HG02642 (cell line): ENCODE results near the gene MRPL58.
"Not testable (repeated sequence)": the region's sequence is repeated elsewhere in the genome, so short reads cannot be mapped to it uniquely, and the experiment has no call there.

Experiments used
- ATAC-seq: cut with Tn5 transposase; IDR thresholded peaks from one replicate; pipeline ENCODE4 v1.9.1; 2021; ENCODE audit warnings: mild to moderate bottlenecking; ENCODE audit not compliant: unreplicated experiment, poor library complexity

MRPL58 gene

GRCh38 chr17:75044716-75045115 lies 32.2 kb downstream of the MRPL58 start:
- ATAC-seq, result no peak

- ATAC-seq, result not testable (repeated sequence)
These were observed 33.5 kb downstream of the MRPL58 start for GRCh38 chr17:75045946-75046406.

- peak; percentile 95 for ATAC-seq
These were observed 34.2 kb downstream of the MRPL58 start, which contains the start of the genes ATP5PD and KCTD2 for GRCh38 chr17:75046407-75047289. Gene ATP5PD (minus strand): TSS chr17:75046969. CDS start chr17:75042650, 4,319 bp downstream. Gene KCTD2 (plus strand): TSS chr17:75047225. CDS start chr17:75047251, 26 bp downstream.

- ATAC-seq, result peak; percentile 14
These were observed 35.1 kb downstream of the MRPL58 start for GRCh38 chr17:75047398-75048098.

- ATAC-seq, result no peak
These were observed 35.9 kb downstream of the MRPL58 start for GRCh38 chr17:75048249-75048878.

GRCh38 chr17:75049057-75049456 lies 36.6 kb downstream of the MRPL58 start:
- ATAC-seq, result no peak

- no peak for ATAC-seq
These were observed 37.2 kb downstream of the MRPL58 start for GRCh38 chr17:75049706-75050105.

- ATAC-seq, result no peak
These were observed 39.5 kb downstream of the MRPL58 start for GRCh38 chr17:75051941-75052340.

- ATAC-seq, result no peak
These were observed 47.2 kb downstream of the MRPL58 start for GRCh38 chr17:75059369-75060345.

GRCh38 chr17:75060434-75061054 lies 48.1 kb downstream of the MRPL58 start:
- no peak for ATAC-seq

GRCh38 chr17:75061055-75061438 lies 48.6 kb downstream of the MRPL58 start:
- no peak for ATAC-seq

- ATAC-seq, result no peak
These were observed 49.1 kb downstream of the MRPL58 start for GRCh38 chr17:75061618-75062017.

- ATAC-seq, result no peak
These were observed 50.7 kb downstream of the MRPL58 start for GRCh38 chr17:75063201-75063600.

- ATAC-seq, result no peak
These were observed 51.2 kb downstream of the MRPL58 start for GRCh38 chr17:75063626-75064025.

- no peak for ATAC-seq
These were observed 51.6 kb downstream of the MRPL58 start for GRCh38 chr17:75064040-75064439.

GRCh38 chr17:75064460-75064859 lies 52.0 kb downstream of the MRPL58 start:
- ATAC-seq, result no peak

GRCh38 chr17:75064867-75065561 lies 52.5 kb downstream of the MRPL58 start:
- no peak for ATAC-seq

GRCh38 chr17:75065562-75066151 lies 53.2 kb downstream of the MRPL58 start:
- ATAC-seq, result no peak
